Liver (tissue), 9 donors: Measurements from ENCODE around the gene ATP7B. TPM values are rescaled to one million over a fixed set of nuclear protein-coding genes. Genes with fewer than 3 reads are reported as not detected.

Source experiments
- DNase-seq: peaks from one replicate; pipeline ENCODE4 v3.0.0-alpha.2; 2017; ENCODE audit warnings: low spot score
- H3K27ac ChIP-seq, 2 donors: one replicate each; pipeline ENCODE4 v1.7.0; 2013; ENCODE audit warnings: inconsistent platforms in 2 of 2, low read length in 2 of 2, control low read depth in 1 of 2, low read depth in 1 of 2, mild to moderate bottlenecking in 1 of 2
- H3K27me3 ChIP-seq, 4 donors: one replicate each; pipeline versions ENCODE4 v1.6.1 to v1.7.0; 2013; ENCODE audit warnings: low read length in 3 of 4, inconsistent platforms in 1 of 4, mild to moderate bottlenecking in 1 of 4, moderate library complexity in 1 of 4; ENCODE audit not compliant: control insufficient read depth in 4 of 4, insufficient read depth in 4 of 4
- H3K36me3 ChIP-seq, 4 donors: one replicate each; pipeline versions ENCODE4 v1.6.1 to v1.7.0; 2013; ENCODE audit warnings: low read length in 3 of 4, mild to moderate bottlenecking in 3 of 4, low read depth in 1 of 4, moderate library complexity in 1 of 4; ENCODE audit not compliant: control insufficient read depth in 4 of 4, insufficient read depth in 3 of 4
- H3K4me1 ChIP-seq, 4 donors: one replicate each; pipeline versions ENCODE4 v1.6.1 to v1.7.0; 2013; ENCODE audit warnings: low read length in 3 of 4, mild to moderate bottlenecking in 3 of 4, moderate library complexity in 1 of 4; ENCODE audit not compliant: control insufficient read depth in 4 of 4, insufficient read depth in 4 of 4
- H3K4me3 ChIP-seq, 3 donors: one replicate each; pipeline versions ENCODE4 v1.6.1 to v1.7.0; 2013; ENCODE audit warnings: low read length in 3 of 3, control low read depth in 1 of 3, low read depth in 1 of 3, mild to moderate bottlenecking in 1 of 3
- H3K9ac ChIP-seq, 2 donors: one replicate each; pipeline ENCODE4 v1.7.0; 2013; ENCODE audit warnings: low read length in 2 of 2, mild to moderate bottlenecking in 2 of 2, moderate library complexity in 2 of 2, control low read depth in 1 of 2, low read depth in 1 of 2
- H3K9me3 ChIP-seq, 4 donors: one replicate each; pipeline versions ENCODE4 v1.6.1 to v1.7.0; 2013; ENCODE audit warnings: low read length in 3 of 4; ENCODE audit not compliant: control insufficient read depth in 4 of 4
- ATF3 ChIP-seq: IDR thresholded peaks from 2 replicates; pipeline ENCODE4 v1.6.1; 2016; ENCODE audit warnings: antibody characterized with exemption
- CTCF ChIP-seq: fragments of 150-350 bp; IDR thresholded peaks from 2 replicates; pipeline ENCODE4 v1.5.1; 2017; ENCODE audit warnings: improper control_type of control experiment, low read depth, low read length; ENCODE audit not compliant: missing input control
- FOXA1 ChIP-seq: IDR thresholded peaks from 2 replicates; pipeline ENCODE4 v1.6.1; 2016; ENCODE audit warnings: antibody characterized with exemption
- FOXA2 ChIP-seq: IDR thresholded peaks from 2 replicates; pipeline ENCODE4 v1.6.1; 2016; ENCODE audit warnings: antibody characterized with exemption
- GABPA ChIP-seq, 2 donors: IDR thresholded peaks in 1 of 2; conservative IDR thresholded peaks in 1 of 2; 2 replicates each; pipeline ENCODE4 v1.6.1; 2016; ENCODE audit warnings: antibody characterized with exemption in 2 of 2, mild to moderate bottlenecking in 1 of 2, moderate library complexity in 1 of 2
- HNF4A ChIP-seq, 2 donors: conservative IDR thresholded peaks; 2 replicates each; pipeline ENCODE4 v1.6.1; 2016; ENCODE audit warnings: antibody characterized with exemption in 2 of 2, mild to moderate bottlenecking in 2 of 2
- JUND ChIP-seq, 2 donors: IDR thresholded peaks; 2 replicates each; pipeline ENCODE4 v1.6.1; 2016; ENCODE audit warnings: antibody characterized with exemption in 2 of 2
- MAX ChIP-seq: IDR thresholded peaks from 2 replicates; pipeline ENCODE4 v1.6.1; 2016; ENCODE audit warnings: antibody characterized with exemption
- NR2F2 ChIP-seq: IDR thresholded peaks from 2 replicates; pipeline ENCODE4 v1.6.1; 2016; ENCODE audit warnings: antibody characterized with exemption
- RAD21 ChIP-seq, 2 donors: IDR thresholded peaks; 2 replicates each; pipeline ENCODE4 v1.6.1; 2016; ENCODE audit warnings: antibody characterized with exemption in 2 of 2, mild to moderate bottlenecking in 2 of 2
- REST ChIP-seq: IDR thresholded peaks from 2 replicates; pipeline ENCODE4 v1.6.1; 2016; ENCODE audit warnings: antibody characterized with exemption, mild to moderate bottlenecking
- RXRA ChIP-seq, 2 donors: IDR thresholded peaks; 2 replicates each; pipeline ENCODE4 v1.6.1; 2017 to 2018; ENCODE audit warnings: antibody characterized with exemption in 2 of 2, mild to moderate bottlenecking in 1 of 2
- YY1 ChIP-seq: IDR thresholded peaks from 2 replicates; pipeline ENCODE4 v1.6.1; 2016; ENCODE audit warnings: antibody characterized with exemption, mild to moderate bottlenecking
- ZBTB33 ChIP-seq: IDR thresholded peaks from 2 replicates; pipeline ENCODE4 v1.6.1; 2016; ENCODE audit warnings: antibody characterized with exemption
- WGBS: extraction: QIAGEN DNeasy Blood & Tissue Kit; methylation state at CpG from one replicate; pipeline ENCODE4 v1.1.7; 2013; 5-methylcytosine and 5-hydroxymethylcytosine counted together
- polyA plus RNA-seq, 2 donors: library from polyadenylated mRNA; stranded (reverse) in 1 of 2; unstranded in 1 of 2; fragments of 200-250 nt in 1 of 2; fragments of >200 nt in 1 of 2; fragmentation: Nextera tagmentation in 1 of 2; extraction: Ambion mirVana in 1 of 2; gene quantifications; one replicate each; pipeline versions ENCODE4 v1.2.1 to v1.2.3, GENCODE V29; 2013 to 2015
- total RNA-seq, 2 donors: library from RNA; depleted of rRNA; stranded (reverse); fragments of >200 nt; gene quantifications; one replicate each; pipeline ENCODE4 v1.2.3, GENCODE V29; 2014
- donor health status: healthy.
- donor health status: healthy.
- donor health status: healthy.
- donor health status: healthy.
- donor health status: healthy.

The ATP7B gene
- total and polyA plus RNA-seq, 4 donors = 8.0 to 37.7 (median 22.1) TPM

GRCh38 chr13:51938454-51938853 is 72.8 kb downstream of the ATP7B start (continued):
- TF ChIP-seq FOXA1 (no peak), GABPA (IDR thresholded peaks at IDR 0.05 in 1 of 2, conservative IDR thresholded peaks at IDR 0.05 in 1 of 2) (no peak), HNF4A (conservative IDR thresholded peaks at IDR 0.05) (no peak), NR2F2 (no peak)

DNA sequence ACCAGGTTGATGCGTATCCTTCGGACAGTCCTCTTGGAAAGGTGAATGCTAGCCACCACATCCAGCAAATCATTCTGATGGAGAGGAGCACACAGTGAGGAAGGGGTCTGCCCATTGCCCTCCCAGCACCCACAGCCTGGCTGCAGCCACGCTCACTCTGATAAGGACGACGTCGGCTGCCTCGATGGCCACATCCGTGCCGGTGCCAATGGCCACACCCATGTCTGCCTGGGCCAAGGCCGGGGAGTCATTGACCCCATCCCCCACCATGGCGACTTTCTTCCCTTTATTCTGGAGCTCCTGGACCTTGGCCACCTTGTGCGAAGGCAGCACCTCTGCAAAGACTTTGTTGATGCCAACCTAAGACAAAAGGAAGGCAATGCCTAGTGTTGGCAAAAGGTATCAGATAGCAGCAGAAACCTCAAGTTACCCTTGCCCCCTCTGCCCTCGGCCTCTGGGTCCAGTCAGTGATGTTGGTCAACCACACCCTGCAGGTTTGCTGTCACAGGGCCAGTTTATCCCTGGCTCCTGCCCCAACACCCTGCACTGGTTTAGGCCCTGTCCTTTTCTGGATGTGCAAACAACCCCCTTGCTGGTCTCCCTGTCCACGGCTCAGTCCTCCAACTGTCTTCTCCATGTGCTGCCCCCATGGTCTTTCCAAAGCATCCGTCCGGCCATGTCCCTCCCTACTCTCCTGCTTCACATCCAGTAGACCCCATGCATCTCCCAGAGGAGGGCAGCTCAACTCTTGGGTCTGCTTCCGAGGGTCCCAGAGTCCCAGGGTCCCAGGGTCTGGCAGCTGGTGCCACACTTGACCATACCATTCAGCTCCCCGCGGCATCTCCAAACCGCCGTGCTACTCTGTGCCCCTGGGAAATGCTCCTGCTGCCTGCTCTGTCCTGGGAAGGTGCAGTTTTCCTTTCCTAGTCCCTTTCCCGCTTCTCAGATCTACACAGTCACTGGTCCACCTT is 73.6 kb downstream of the ATP7B start:
- TF ChIP-seq ATF3 = no peak
- no peak for TF ChIP-seq MAX
- peak; percentile 57 to 84 for TF ChIP-seq HNF4A (conservative IDR thresholded peaks at IDR 0.05)
- no peak for TF ChIP-seq ZBTB33
- TF ChIP-seq RXRA (IDR thresholded peaks at IDR 0.05) = peak; percentile 72 to 85
- no peak for TF ChIP-seq REST
- no peak for DNase-seq
- peaks cover 0 to 6% (median 0%) of the 10 kb centered on the region in 4 donors for H3K4me1 ChIP-seq
- no peaks in the 10 kb centered on the region for H3K9me3 ChIP-seq
- WGBS = 73% methylated on average over 22 of the region's 22 CpGs
- no peak overlapping the region for H3K4me3 ChIP-seq
- no peaks in the 10 kb centered on the region for H3K27me3 ChIP-seq
- peaks cover 12 to 49% (median 24%) of the 10 kb centered on the region in 4 donors for H3K36me3 ChIP-seq
- H3K9ac ChIP-seq = no peak overlapping the region
- no peak overlapping the region for H3K27ac ChIP-seq

DNA sequence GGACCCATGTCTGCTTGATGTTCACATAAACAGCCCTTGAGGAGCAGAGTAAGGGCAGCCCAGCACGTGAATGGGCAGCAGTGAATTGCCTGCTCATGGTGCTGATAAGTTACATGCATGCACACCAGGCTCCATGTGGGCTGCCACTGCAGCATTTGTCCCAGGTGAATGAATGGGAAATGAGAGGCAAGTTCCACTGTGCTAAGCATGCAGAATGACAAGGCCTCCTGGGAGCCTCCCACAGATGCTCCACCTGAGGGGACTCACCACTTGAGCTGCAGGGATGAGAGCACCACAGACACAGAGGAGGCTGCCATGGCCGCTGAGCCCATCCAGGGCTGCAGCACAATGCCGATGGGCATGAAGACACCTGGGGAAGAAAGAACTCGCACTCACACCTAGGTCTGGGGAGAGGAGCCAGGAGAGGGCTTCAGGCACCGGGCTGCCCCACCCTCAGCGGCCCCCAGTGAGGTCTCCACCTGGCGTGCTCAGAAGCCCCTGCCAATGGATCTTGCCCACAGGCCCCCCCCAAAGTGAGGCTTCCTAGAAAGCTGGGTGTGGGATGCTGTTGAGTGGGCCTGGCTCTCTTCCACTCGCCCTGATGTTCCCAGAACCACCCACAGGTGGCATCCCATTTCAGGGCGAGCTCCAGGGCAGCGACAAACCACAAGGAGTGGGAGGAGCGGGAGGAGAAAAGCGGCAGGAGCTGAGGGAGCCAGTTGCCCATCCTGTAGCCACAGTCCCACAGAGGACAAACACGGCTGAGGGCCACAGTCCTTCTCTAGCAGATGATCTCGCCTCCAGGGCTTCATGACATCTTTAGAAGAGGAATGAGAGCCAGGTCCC is 75.7 kb downstream of the ATP7B start:
- H3K27ac ChIP-seq = no peak overlapping the region
- 82% methylated on average over 14 of the region's 14 CpGs for WGBS
- no peak for DNase-seq

More for the DNA sequence above, 75.7 kb downstream of the ATP7B start:
- Histone ChIP-seq H3K27me3 (no peaks in the 10 kb centered on the region), H3K4me3 (no peak overlapping the region), H3K4me1 (peaks cover 0 to 6% (median 0%) of the 10 kb centered on the region in 4 donors), H3K9ac (no peak overlapping the region), H3K9me3 (no peaks in the 10 kb centered on the region), H3K36me3 (peaks cover 12 to 56% (median 29%) of the 10 kb centered on the region in 4 donors)
- TF ChIP-seq YY1 (no peak), CTCF (peak; percentile 35), JUND (IDR thresholded peaks at IDR 0.05) (no peak), RAD21 (IDR thresholded peaks at IDR 0.05) (peak; percentile 38 to 68), FOXA2 (no peak)
